GM12874 (cell line): ENCODE data around the gene NMNAT1.

ENCODE experiments used
- CTCF ChIP-seq: IDR thresholded peaks from 2 replicates; pipeline ENCODE4 v1.5.1; 2011; ENCODE audit warnings: low read depth, mild to moderate bottlenecking, control low read depth, low read length, moderate library complexity; ENCODE audit not compliant: insufficient read depth

NMNAT1 gene

GRCh38 chr1:10027027-10027426 is 83.8 kb downstream of the NMNAT1 start:
- TF ChIP-seq CTCF, result no peak

GRCh38 chr1:10031461-10031860 is 88.2 kb downstream of the NMNAT1 start:
- TF ChIP-seq CTCF, result no peak

GRCh38 chr1:10032590-10033358 is 89.5 kb downstream of the NMNAT1 start, which contains the start of gene UBE4B:
TSS of gene UBE4B (plus strand) at chr1:10032958. CDS start at chr1:10033671, 713 bp downstream.
- peak; percentile 98 for TF ChIP-seq CTCF

- no peak for TF ChIP-seq CTCF
Measured at GRCh38 chr1:10033359-10033845, 90.1 kb downstream of the NMNAT1 start.
